Lower lobe of right lung (tissue), 2 donors: ENCODE results near the gene MLN. TPM values are rescaled to one million over a fixed set of nuclear protein-coding genes. Genes with fewer than 3 reads are reported as not detected.
A peak's percentile ranks its signal among the peaks of the same experiment; 100 is the strongest.

Experiments
- ATAC-seq, 2 donors: fragments of 200-7000 bp; cut with Tn5 transposase; one replicate each; pipeline ENCODE4 v1.9.1; 2020 to 2022; ENCODE audit warnings: mild to moderate bottlenecking in 2 of 2, moderate library complexity in 2 of 2
- DNase-seq: peaks from one replicate; pipeline ENCODE4 v3.0.0-alpha.2; 2020
- H3K27ac ChIP-seq: fragments of 200-600 bp; one replicate; pipeline ENCODE4 v1.8.0; 2022
- H3K27me3 ChIP-seq: fragments of 200-600 bp; one replicate; pipeline ENCODE4 v1.8.0; 2022; ENCODE audit warnings: low read depth
- H3K36me3 ChIP-seq: fragments of 200-600 bp; one replicate; pipeline ENCODE4 v1.8.0; 2022; ENCODE audit warnings: mild to moderate bottlenecking
- H3K4me1 ChIP-seq: fragments of 200-600 bp; one replicate; pipeline ENCODE4 v1.8.0; 2022
- H3K4me3 ChIP-seq: fragments of 200-600 bp; one replicate; pipeline ENCODE4 v1.8.0; 2022; ENCODE audit warnings: mild to moderate bottlenecking
- H3K9me3 ChIP-seq: fragments of 200-600 bp; one replicate; pipeline ENCODE4 v1.8.0; 2022
- CTCF ChIP-seq: fragments of 200-600 bp; IDR thresholded peaks from one replicate; pipeline ENCODE4 v1.8.0; 2022; ENCODE audit warnings: antibody characterized with exemption, mild to moderate bottlenecking
- intact Hi-C: fragments of 100-400 bp; cut with DNase I; formaldehyde crosslinking; loops from one replicate; pipeline ENCODE4 v1.11.0; 2022
- total RNA-seq: library from RNA; stranded (reverse); fragmentation: NEBNext Ultra II Directional; extraction: Animal tissue kit (Norgen Biotek cat#: 25700); gene quantifications from one replicate; pipeline ENCODE4 v1.2.1, GENCODE V29; 2021
- donor health status: DM: no; HTN: yes; CAD: no; lungs with severe emphysema.

Gene MLN
- total RNA-seq, 1 donor from 2014 or later = not detected

DNA sequence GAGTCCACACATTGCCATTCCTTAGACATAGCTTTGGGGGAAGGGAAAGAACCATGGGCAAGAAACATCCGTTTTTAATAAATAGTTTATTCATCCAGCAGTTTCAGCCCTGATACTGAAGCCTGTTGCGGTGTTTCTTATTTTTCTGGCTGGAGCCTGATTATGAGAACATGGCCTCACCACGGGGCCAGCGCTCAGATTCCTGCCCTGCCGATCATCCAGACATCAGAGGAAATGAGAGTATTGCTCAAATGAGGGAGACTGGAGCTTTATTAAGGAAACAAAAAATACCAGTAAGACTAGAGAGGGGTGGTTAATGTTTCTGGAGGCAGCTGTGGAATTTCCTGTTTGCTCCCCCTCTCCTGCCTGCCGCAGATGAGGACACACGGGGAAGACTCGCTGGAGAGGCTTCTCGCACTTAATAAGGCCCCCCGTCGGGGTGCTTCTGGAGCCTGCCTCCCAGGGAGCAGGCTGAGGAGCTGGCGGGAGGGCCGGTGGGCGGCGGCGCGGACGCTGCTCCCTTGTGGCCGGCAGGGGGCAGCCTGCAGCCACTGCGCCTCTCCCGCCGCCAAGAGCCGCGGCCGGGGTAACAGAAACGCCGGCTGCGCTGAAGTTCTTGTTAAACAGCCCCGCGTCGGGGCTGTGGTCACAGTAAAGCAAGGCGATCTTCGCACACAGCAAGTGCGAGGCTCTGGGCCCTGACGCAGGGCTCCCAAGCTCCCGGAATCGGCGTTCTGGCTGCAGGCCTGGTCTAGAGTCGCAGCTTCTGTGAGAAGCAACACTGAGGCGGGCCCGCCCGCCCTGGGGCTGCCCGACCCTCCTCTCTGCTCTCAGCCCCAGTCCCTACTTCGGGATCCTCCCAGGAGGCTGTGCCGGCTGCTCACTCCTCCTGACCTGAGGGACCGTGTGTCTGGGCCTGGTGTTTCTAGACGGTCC is 32.4 kb downstream of the MLN start:
- Histone ChIP-seq H3K9me3 (no peaks in the 10 kb centered on the region), H3K4me1 (peaks cover 47% of the 10 kb centered on the region), H3K4me3 (peak overlapping the region; percentile 21), H3K27ac (peak overlapping the region; percentile 77), H3K36me3 (peaks cover 45% of the 10 kb centered on the region), H3K27me3 (no peaks in the 10 kb centered on the region)
- ATAC-seq = peak; percentile 85 to 89
- DNase-seq = peak; percentile 80
- peak; percentile 98 for TF ChIP-seq CTCF
- intact Hi-C loops = no loop called here

DNA sequence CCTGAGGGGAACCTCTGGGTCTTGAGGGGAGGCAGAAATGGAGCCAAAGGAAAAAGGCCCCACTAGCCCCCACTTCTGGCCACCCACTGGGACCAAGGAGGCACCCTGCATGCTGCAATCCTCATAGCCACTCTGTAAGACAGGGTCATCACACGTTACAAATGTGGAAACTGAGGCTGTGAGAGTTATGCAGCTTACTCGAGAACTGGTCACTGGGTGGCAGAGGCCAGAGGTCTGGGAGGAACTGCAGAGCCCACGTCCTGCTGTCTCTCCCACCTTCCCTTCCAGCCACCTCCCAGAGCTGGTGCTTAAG is 33.0 kb downstream of the MLN start:
- TF ChIP-seq CTCF = no peak
- Histone ChIP-seq H3K27me3 (no peaks in the 10 kb centered on the region), H3K4me1 (peaks cover 47% of the 10 kb centered on the region), H3K4me3 (no peak overlapping the region), H3K9me3 (no peaks in the 10 kb centered on the region), H3K36me3 (peaks cover 39% of the 10 kb centered on the region), H3K27ac (peak overlapping the region; percentile 77)
- intact Hi-C loops = no loop called here
- DNase-seq (no peak), ATAC-seq (peak in 1 of 2 donors; percentile 4)

DNA sequence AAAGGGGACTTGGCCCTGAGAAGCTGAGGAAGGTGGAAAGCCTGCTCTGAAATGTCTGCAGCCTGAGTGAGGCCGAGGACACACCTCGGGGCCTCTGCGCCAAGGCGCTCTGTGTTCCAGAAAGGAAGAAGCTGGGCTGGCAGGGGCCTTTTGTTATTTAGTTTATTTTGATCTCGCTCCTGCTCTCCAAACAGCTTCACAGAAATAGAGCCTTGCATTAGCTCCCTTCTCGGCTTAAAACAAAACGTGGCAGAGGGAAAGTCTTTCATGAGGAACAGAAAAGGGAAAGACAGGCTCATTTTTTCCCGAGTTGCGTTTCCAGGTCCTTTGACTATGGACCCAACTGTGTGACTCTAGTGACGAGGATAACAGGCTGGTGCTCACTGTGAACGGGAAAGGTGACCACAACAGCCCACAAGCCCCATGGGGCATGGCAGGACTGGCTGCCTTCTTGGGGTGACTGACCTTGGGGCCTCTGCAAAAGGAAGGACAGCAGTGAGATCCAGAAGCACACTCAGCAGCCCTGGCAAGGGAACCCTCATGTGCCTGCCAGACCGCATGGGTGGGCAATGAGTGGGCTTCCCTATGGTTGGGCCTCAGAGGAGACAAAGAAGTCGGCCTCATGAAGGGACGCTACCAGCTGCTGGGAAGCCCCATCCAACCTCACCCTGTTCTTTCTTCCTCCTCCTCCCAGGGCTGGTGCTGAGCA is 33.5 kb downstream of the MLN start:
- Histone ChIP-seq H3K4me1 (peaks cover 47% of the 10 kb centered on the region), H3K27me3 (no peaks in the 10 kb centered on the region), H3K27ac (peak overlapping the region; percentile 77), H3K9me3 (no peaks in the 10 kb centered on the region), H3K4me3 (no peak overlapping the region), H3K36me3 (peaks cover 34% of the 10 kb centered on the region)
- intact Hi-C loops = no loop called here
- ATAC-seq (no peak), DNase-seq (no peak)
- no peak for TF ChIP-seq CTCF

GRCh38 chr6:33769248-33769821 is 34.5 kb downstream of the MLN start:
- intact Hi-C loops = no loop called here

More at GRCh38 chr6:33769248-33769821, 34.5 kb downstream of the MLN start:
- Histone ChIP-seq H3K27me3 (no peaks in the 10 kb centered on the region), H3K9me3 (no peaks in the 10 kb centered on the region), H3K27ac (no peak overlapping the region), H3K4me3 (no peak overlapping the region), H3K36me3 (peaks cover 24% of the 10 kb centered on the region), H3K4me1 (peaks cover 47% of the 10 kb centered on the region)
- TF ChIP-seq CTCF = no peak
- no peak for ATAC-seq
- DNase-seq = no peak
